DOHH2 (cell line): ENCODE measurements around the gene PLEKHG4B.

Experiments
- CTCF ChIP-seq: fragments of 200-600 bp; sonication (generic); IDR thresholded peaks from one replicate; pipeline ENCODE4 v1.5.1; 2014; ENCODE audit warnings: antibody characterized with exemption, mild to moderate bottlenecking, low read depth, low read length; ENCODE audit not compliant: poor library complexity, severe bottlenecking
- EZH2phosphoT487 ChIP-seq: fragments of 200-600 bp; sonication (generic); IDR thresholded peaks from 2 replicates; pipeline ENCODE4 v1.6.1; 2017; ENCODE audit warnings: borderline replicate concordance, mild to moderate bottlenecking, antibody characterized with exemption, low read length, moderate library complexity, mixed read lengths

GRCh38 chr5:154236-154635, 62.3 kb downstream of the PLEKHG4B start:
- TF ChIP-seq CTCF = no peak
- no peak for TF ChIP-seq EZH2phosphoT487
